H1 (cell line): Measurements from ENCODE around the gene HSPBP1. TPM values are rescaled to one million over a fixed set of nuclear protein-coding genes. Genes with fewer than 3 reads are reported as not detected.

Source experiments
- ATF3 ChIP-seq: IDR thresholded peaks from 2 replicates; pipeline ENCODE4 v1.6.1; 2011; ENCODE audit warnings: low read depth, mild to moderate bottlenecking, low read length; ENCODE audit not compliant: insufficient read depth
- CHD7 ChIP-seq: fragments of 300-600 bp; sonication (generic); IDR thresholded peaks from 2 replicates; pipeline ENCODE4 v1.7.1; 2012; ENCODE audit warnings: low read length, moderate library complexity, mild to moderate bottlenecking, inconsistent platforms; ENCODE audit not compliant: insufficient replicate concordance
- GABPA ChIP-seq: IDR thresholded peaks from 2 replicates; pipeline ENCODE4 v1.6.1; 2011; ENCODE audit warnings: mild to moderate bottlenecking, low read length, moderate library complexity, borderline replicate concordance; ENCODE audit not compliant: insufficient read depth
- HDAC6 ChIP-seq: IDR thresholded peaks from one replicate; pipeline ENCODE4 v1.7.1; 2012; ENCODE audit warnings: low read depth, mild to moderate bottlenecking, inconsistent platforms, low read length, moderate library complexity
- JUN ChIP-seq: IDR thresholded peaks from 2 replicates; pipeline ENCODE4 v1.6.1; 2011; ENCODE audit warnings: low read depth, mild to moderate bottlenecking, improper control_type of control experiment, low read length
- POLR2A ChIP-seq, 2 experiments: IDR thresholded peaks; 1 replicate in 1 of 2; 2 replicates in 1 of 2; pipeline ENCODE4 v1.6.1; 2011; ENCODE audit warnings: low read depth in 2 of 2, low read length in 2 of 2, mild to moderate bottlenecking in 2 of 2; ENCODE audit errors: control extremely low read depth in 1 of 2
- POLR2AphosphoS5 ChIP-seq: IDR thresholded peaks from 2 replicates; pipeline ENCODE4 v1.6.1; 2011; ENCODE audit warnings: low read depth, low read length
- RXRA ChIP-seq: IDR thresholded peaks from 2 replicates; pipeline ENCODE4 v1.6.1; 2011; ENCODE audit warnings: low read depth, mild to moderate bottlenecking, low read length, moderate library complexity; ENCODE audit not compliant: insufficient read depth
- SIN3A ChIP-seq, 2 experiments: IDR thresholded peaks in 1 of 2; conservative IDR thresholded peaks in 1 of 2; 2 replicates each; pipeline ENCODE4 v1.6.1; 2011 to 2012; ENCODE audit warnings: low read length in 2 of 2, improper control_type of control experiment in 1 of 2, low read depth in 1 of 2, mild to moderate bottlenecking in 1 of 2
- SRF ChIP-seq: IDR thresholded peaks from 2 replicates; pipeline ENCODE4 v1.6.1; 2011; ENCODE audit warnings: mild to moderate bottlenecking, low read depth, low read length, moderate library complexity
- TAF1 ChIP-seq: IDR thresholded peaks from 2 replicates; pipeline ENCODE4 v1.6.1; 2011; ENCODE audit warnings: mild to moderate bottlenecking, low read depth, low read length
- polyA plus RNA-seq, 7 experiments: library from polyadenylated mRNA; depleted of rRNA in 3 of 7; stranded (reverse) in 5 of 7; unstranded in 2 of 7; fragments of >200 nt in 5 of 7; fragments of 200-250 nt in 2 of 7; gene quantifications; 1 replicate in 5 of 7; 2 replicates in 1 of 7; 4 replicates in 1 of 7; pipeline versions ENCODE4 v1.2.1 to v1.2.3, GENCODE V29; 2011 to 2013; ENCODE audit warnings: missing spikeins in 2 of 7, mixed read lengths in 2 of 7
- total RNA-seq: library from RNA; stranded (reverse); fragmentation: NEBNext Ultra II Directional; extraction: Animal tissue kit (Norgen Biotek cat#: 25700); gene quantifications from 2 replicates; pipeline ENCODE4 v1.2.1, GENCODE V29; 2021

The HSPBP1 gene
- total and polyA plus RNA-seq, 2 of the 8 experiments (the other 6 are each of a cell fraction or from before 2014, with no cell fraction given) = 63.4 to 100 TPM

GRCh38 chr19:55248704-55249103 lies 31.2 kb downstream of the HSPBP1 start (continued):
- TF ChIP-seq CHD7 = no peak
- no peak for TF ChIP-seq TAF1
- no peak for TF ChIP-seq SIN3A (conservative IDR thresholded peaks at IDR 0.05 in 1 of 2, IDR thresholded peaks at IDR 0.05 in 1 of 2; ENCODE audit: low read depth in 1 of 2, low read length in 2 of 2)
- TF ChIP-seq POLR2A (IDR thresholded peaks at IDR 0.05; ENCODE audit: control extremely low read depth in 1 of 2, low read depth in 2 of 2, low read length in 2 of 2) = no peak
- no peak for TF ChIP-seq SRF
- no peak for TF ChIP-seq JUN
- no peak for TF ChIP-seq ATF3
- no peak for TF ChIP-seq HDAC6
- no peak for TF ChIP-seq POLR2AphosphoS5
- no peak for TF ChIP-seq GABPA
- no peak for TF ChIP-seq RXRA
